Measurements from ENCODE around the gene PLCD1. TPM values are rescaled to one million over a fixed set of nuclear protein-coding genes. Genes with fewer than 3 reads are reported as not detected.

PLCD1 gene
- total RNA-seq, 1 donor from 2014 or later, result 36.9 TPM

DNA sequence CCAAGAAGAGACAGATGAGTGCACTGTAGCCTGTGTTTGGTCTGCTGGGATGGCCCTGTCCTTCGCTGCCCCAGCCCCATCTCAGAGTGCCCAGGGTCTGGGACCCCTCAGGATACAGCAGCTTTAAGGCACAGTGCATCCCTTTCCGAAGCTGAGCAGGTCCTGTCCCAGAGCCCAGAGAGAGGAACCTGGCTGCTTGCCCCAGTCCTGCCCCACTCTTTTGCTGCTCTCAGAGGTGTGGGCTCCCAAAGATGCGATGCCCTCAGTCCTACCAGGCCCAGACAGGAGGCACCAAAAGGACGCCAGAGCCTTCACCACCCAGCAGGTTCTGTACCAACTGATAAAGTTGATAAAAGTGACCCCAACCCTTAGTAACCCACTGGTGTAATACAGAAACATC lies 8.2 kb downstream of the PLCD1 start:
- DNase-seq (ENCODE audit: low read depth, low spot score), result no peak
- H3K27ac Mint-ChIP-seq (ENCODE audit: unreplicated experiment), result no peak overlapping the region
- H3K27me3 Mint-ChIP-seq (ENCODE audit: low read depth), result no peaks in the 10 kb centered on the region
- TF ChIP-seq, protein P1, sequence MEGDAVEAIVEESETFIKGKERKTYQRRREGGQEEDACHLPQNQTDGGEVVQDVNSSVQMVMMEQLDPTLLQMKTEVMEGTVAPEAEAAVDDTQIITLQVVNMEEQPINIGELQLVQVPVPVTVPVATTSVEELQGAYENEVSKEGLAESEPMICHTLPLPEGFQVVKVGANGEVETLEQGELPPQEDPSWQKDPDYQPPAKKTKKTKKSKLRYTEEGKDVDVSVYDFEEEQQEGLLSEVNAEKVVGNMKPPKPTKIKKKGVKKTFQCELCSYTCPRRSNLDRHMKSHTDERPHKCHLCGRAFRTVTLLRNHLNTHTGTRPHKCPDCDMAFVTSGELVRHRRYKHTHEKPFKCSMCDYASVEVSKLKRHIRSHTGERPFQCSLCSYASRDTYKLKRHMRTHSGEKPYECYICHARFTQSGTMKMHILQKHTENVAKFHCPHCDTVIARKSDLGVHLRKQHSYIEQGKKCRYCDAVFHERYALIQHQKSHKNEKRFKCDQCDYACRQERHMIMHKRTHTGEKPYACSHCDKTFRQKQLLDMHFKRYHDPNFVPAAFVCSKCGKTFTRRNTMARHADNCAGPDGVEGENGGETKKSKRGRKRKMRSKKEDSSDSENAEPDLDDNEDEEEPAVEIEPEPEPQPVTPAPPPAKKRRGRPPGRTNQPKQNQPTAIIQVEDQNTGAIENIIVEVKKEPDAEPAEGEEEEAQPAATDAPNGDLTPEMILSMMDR (conservative IDR thresholded peaks at IDR 0.05), result no peak
- H3K9me3 Mint-ChIP-seq, result no peaks in the 10 kb centered on the region
- H3K4me3 Mint-ChIP-seq, result no peak overlapping the region
- peaks cover 22% of the 10 kb centered on the region for H3K4me1 Mint-ChIP-seq
- H3K36me3 Mint-ChIP-seq (ENCODE audit: low read depth), result peaks cover 6% of the 10 kb centered on the region

DNA sequence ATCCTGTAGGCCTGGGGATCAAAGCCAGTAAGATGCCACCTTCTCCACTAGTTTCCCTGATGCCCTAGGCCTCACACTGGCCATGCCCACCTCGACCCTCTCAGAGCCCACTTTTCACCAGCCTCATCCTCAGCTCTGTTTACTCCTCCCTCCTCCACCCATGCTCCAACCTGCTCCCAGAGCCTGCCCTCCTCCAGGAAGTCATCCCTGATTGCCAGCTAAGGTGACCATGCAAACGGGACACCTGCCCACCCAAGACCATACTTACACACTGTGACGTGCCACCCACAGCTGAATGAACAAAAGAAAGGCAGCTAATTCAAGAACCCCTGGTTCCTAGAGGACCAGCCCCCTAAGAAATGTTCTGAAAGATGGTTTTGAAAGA lies 9.1 kb downstream of the PLCD1 start:
- DNase-seq (ENCODE audit: low read depth, low spot score), result no peak
- Mint-ChIP-seq H3K9me3 (peaks cover under 1% of the 10 kb centered on the region), H3K4me1 (peaks cover 16% of the 10 kb centered on the region), H3K27ac (ENCODE audit: unreplicated experiment) (peak overlapping the region; percentile 87), H3K27me3 (ENCODE audit: low read depth) (no peaks in the 10 kb centered on the region), H3K4me3 (no peak overlapping the region), H3K36me3 (ENCODE audit: low read depth) (peaks cover 15% of the 10 kb centered on the region)
- TF ChIP-seq, protein P1 (conservative IDR thresholded peaks at IDR 0.05), result no peak

DNA sequence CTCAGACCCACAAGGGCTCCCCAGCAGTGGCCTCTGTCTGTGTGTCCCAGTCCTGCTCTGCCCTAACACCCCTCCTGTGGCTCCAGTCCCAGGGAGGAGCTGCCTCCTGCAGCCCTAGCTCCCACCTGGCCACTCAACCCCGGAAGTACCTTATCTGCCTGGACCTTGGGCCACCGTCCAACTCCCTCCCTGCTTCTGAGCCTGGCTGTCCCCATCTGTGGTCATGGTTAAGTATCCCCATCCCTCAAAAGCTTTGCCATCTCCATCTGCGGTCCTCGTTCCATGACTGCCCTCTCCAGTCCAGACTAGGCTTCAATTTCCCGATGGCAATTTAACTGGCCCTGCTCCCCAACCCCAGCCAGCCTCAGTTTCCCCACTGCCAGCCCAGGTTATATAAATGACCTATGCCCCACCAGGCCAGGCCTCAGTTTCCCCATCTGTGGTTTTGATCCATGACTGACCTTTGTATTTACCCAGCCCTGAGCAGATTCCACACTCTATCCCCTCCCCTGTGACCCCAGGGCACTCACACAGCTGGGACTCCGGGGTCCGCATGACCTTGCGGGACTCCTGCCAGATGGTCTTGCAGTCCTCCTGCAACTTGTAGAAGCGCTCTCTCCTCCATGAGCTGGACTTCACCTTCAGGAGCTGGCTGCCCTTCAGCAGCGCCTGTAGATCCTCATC lies 9.6 kb downstream of the PLCD1 start:
- peaks cover 20% of the 10 kb centered on the region for H3K36me3 Mint-ChIP-seq (ENCODE audit: low read depth)
- H3K4me1 Mint-ChIP-seq, result peaks cover 10% of the 10 kb centered on the region
- peaks cover 4% of the 10 kb centered on the region for H3K9me3 Mint-ChIP-seq
- no peak overlapping the region for H3K27ac Mint-ChIP-seq (ENCODE audit: unreplicated experiment)
- no peak overlapping the region for H3K4me3 Mint-ChIP-seq
- H3K27me3 Mint-ChIP-seq (ENCODE audit: low read depth), result no peaks in the 10 kb centered on the region
- no peak for DNase-seq (ENCODE audit: low read depth, low spot score)
- TF ChIP-seq, protein P1 (conservative IDR thresholded peaks at IDR 0.05), result no peak

DNA sequence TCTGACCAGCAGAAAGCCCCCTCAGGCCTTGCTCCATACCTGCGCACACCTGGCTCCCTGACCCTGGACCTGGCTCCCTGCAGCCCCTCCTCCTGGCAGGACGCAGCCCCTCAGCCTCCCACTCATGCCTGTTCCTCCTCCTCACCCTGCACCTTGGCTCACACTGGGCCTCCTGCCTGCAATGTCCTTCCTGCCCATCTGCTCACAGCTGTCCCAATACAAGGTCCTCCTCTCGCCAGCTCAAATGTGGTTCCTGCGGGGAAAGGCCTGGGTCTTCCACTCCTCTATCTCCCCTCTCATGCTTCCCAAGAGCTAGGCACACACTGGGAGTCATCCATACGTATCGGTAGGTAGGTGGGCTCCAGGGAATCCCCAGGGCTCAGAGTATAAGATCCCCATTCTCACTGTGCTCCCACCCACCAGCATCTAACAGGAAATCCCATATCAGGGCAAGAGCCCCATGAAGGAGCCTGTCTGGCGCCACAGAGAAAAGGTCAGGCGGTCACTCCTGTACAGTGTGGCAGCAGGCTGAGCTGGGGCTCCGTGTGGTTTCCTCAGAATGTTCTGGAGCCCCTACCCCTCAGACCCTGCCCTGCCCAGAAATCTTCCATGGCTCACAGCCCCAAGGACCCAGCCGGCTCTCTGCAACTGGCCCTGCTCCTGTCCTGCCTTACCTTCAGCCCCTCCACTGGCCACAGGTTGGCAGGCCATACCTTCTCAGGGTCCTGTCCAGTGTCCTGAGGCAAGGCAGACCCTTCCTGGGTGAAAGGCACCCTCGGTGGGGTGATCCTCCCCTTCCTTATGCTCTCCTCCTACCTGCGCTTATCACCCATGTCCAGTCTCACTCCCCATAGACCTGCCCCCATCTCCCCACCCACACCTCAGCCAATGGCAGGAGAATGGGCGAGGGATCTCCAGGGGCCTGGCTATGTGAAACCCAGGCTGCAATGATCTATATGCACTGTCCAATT lies 10.9 kb downstream of the PLCD1 start:
- Mint-ChIP-seq H3K36me3 (ENCODE audit: low read depth) (peaks cover 29% of the 10 kb centered on the region), H3K27ac (ENCODE audit: unreplicated experiment) (no peak overlapping the region), H3K9me3 (peaks cover 4% of the 10 kb centered on the region), H3K4me3 (no peak overlapping the region), H3K27me3 (ENCODE audit: low read depth) (no peaks in the 10 kb centered on the region), H3K4me1 (peaks cover under 1% of the 10 kb centered on the region)
- TF ChIP-seq, protein P1 (conservative IDR thresholded peaks at IDR 0.05), result no peak
- no peak for DNase-seq (ENCODE audit: low read depth, low spot score)

DNA sequence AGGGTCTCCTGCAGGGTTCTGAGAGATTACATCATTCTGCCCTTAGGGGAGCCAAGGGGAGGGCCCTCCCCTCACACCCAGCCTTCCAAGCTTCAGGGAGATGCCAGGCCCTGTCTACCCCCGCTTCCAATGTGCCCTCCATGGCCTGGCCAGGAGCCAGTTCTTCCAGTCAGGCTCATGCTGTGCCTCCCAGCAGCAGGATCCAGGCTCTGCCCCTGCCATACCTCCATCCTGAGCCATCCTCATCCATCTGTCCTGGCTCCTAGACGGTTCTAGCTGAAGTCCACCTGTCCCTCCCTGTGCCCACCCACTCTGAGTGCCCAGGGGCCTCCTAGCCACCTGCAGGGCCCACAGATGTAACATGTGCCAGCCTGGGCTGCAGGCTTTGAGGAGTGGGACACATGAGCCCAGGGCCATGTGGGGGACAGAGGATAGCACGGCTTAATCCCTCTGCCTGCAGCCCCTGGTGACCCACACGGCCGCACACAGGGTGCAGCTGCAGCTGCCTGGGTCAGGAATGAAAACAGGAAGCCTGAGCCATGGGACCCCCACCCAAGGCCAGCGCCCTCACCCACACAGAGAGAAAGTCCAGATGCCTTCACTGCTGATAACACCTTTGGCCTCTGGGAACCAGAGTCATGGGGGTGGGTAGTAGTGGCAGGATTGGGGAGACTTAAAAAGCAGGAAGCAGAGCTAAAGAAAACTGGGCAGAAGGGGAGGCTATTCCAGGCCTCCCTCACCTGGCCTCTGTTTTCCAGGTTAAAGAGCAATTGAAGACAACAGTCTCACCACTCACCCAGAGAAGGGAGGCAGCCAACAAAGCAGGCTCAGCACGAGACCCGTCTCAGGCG lies 11.8 kb downstream of the PLCD1 start:
- TF ChIP-seq, protein P1 (conservative IDR thresholded peaks at IDR 0.05), result no peak

More for the DNA sequence above, 11.8 kb downstream of the PLCD1 start:
- H3K9me3 Mint-ChIP-seq, result peaks cover 4% of the 10 kb centered on the region
- no peaks in the 10 kb centered on the region for H3K4me1 Mint-ChIP-seq
- peaks cover 30% of the 10 kb centered on the region for H3K36me3 Mint-ChIP-seq (ENCODE audit: low read depth)
- no peak for DNase-seq (ENCODE audit: low read depth, low spot score)
- no peak overlapping the region for H3K27ac Mint-ChIP-seq (ENCODE audit: unreplicated experiment)
- no peaks in the 10 kb centered on the region for H3K27me3 Mint-ChIP-seq (ENCODE audit: low read depth)
- no peak overlapping the region for H3K4me3 Mint-ChIP-seq

Measured in neural crest cell (in vitro differentiated cells).